ENCODE data around the gene MORN4.
"Not testable (repeated sequence)": the region's sequence is repeated elsewhere in the genome, so short reads cannot be mapped to it uniquely, and the experiment has no call there.

Gene MORN4

GRCh38 chr10:97640868-97641811 lies 7.8 kb upstream of the MORN4 start:
- peak; percentile 28 for DNase-seq (ENCODE audit: low spot score)

- peak; percentile 100 for DNase-seq (ENCODE audit: low spot score)
Measured at GRCh38 chr10:97640174-97640867, 7.0 kb upstream of the MORN4 start, which contains the start of gene PI4K2A. PI4K2A (plus strand) TSS chr10:97640671; CDS start chr10:97640743, 72 bp downstream.

GRCh38 chr10:97639090-97639489 lies 5.8 kb upstream of the MORN4 start:
- DNase-seq (ENCODE audit: low spot score), result not testable (repeated sequence)

- DNase-seq (ENCODE audit: low spot score), result no peak
Measured at GRCh38 chr10:97635577-97635976, 2.3 kb upstream of the MORN4 start.

- DNase-seq (ENCODE audit: low spot score), result peak; percentile 47
Measured at GRCh38 chr10:97633921-97634320, 621 bp upstream of the MORN4 start.

- no peak for DNase-seq (ENCODE audit: low spot score)
Measured at GRCh38 chr10:97631098-97631497, 2.2 kb downstream of the MORN4 start.

- DNase-seq (ENCODE audit: low spot score), result peak; percentile 93
Measured at GRCh38 chr10:97629289-97629688, 4.0 kb downstream of the MORN4 start.

- no peak for DNase-seq (ENCODE audit: low spot score)
Measured at GRCh38 chr10:97628228-97628627, 5.1 kb downstream of the MORN4 start.

GRCh38 chr10:97627731-97628130 lies 5.6 kb downstream of the MORN4 start:
- no peak for DNase-seq (ENCODE audit: low spot score)

GRCh38 chr10:97623277-97623676 lies 10.0 kb downstream of the MORN4 start:
- DNase-seq (ENCODE audit: low spot score), result peak; percentile 31

GRCh38 chr10:97618733-97619132 lies 14.6 kb downstream of the MORN4 start:
- DNase-seq (ENCODE audit: low spot score), result no peak

GRCh38 chr10:97618285-97618684 lies 15.0 kb downstream of the MORN4 start:
- DNase-seq (ENCODE audit: low spot score), result no peak

- DNase-seq (ENCODE audit: low spot score), result peak; percentile 67
Measured at GRCh38 chr10:97612386-97612785, 20.9 kb downstream of the MORN4 start.

- DNase-seq (ENCODE audit: low spot score), result no peak
Measured at GRCh38 chr10:97611473-97611872, 21.8 kb downstream of the MORN4 start.

GRCh38 chr10:97608991-97609561 lies 24.2 kb downstream of the MORN4 start:
- DNase-seq (ENCODE audit: low spot score), result no peak

GRCh38 chr10:97607095-97607636 lies 26.1 kb downstream of the MORN4 start:
- no peak for DNase-seq (ENCODE audit: low spot score)

- DNase-seq (ENCODE audit: low spot score), result no peak
Measured at GRCh38 chr10:97601268-97602215, 31.8 kb downstream of the MORN4 start.

GRCh38 chr10:97600616-97601015 lies 32.7 kb downstream of the MORN4 start:
- no peak for DNase-seq (ENCODE audit: low spot score)

- DNase-seq (ENCODE audit: low spot score), result no peak
Measured at GRCh38 chr10:97599272-97599619, 34.1 kb downstream of the MORN4 start.

- peak; percentile 52 for DNase-seq (ENCODE audit: low spot score)
Measured at GRCh38 chr10:97598407-97599271, 34.7 kb downstream of the MORN4 start.

Data from kidney tubule cell (primary cell).